HG03354 (cell line): ENCODE data around the gene ZDHHC18.
"Not testable (repeated sequence)": the region's sequence is repeated elsewhere in the genome, so short reads cannot be mapped to it uniquely, and the experiment has no call there.

Experiments
- ATAC-seq: cut with Tn5 transposase; IDR thresholded peaks from one replicate; pipeline ENCODE4 v1.9.1; 2021; ENCODE audit warnings: mild to moderate bottlenecking; ENCODE audit not compliant: unreplicated experiment, poor library complexity, severe bottlenecking

Gene ZDHHC18

GRCh38 chr1:26789931-26790330, 36.6 kb upstream of the ZDHHC18 start:
- no peak for ATAC-seq

- no peak for ATAC-seq
Observed at GRCh38 chr1:26790551-26790953, 35.9 kb upstream of the ZDHHC18 start.

DNA sequence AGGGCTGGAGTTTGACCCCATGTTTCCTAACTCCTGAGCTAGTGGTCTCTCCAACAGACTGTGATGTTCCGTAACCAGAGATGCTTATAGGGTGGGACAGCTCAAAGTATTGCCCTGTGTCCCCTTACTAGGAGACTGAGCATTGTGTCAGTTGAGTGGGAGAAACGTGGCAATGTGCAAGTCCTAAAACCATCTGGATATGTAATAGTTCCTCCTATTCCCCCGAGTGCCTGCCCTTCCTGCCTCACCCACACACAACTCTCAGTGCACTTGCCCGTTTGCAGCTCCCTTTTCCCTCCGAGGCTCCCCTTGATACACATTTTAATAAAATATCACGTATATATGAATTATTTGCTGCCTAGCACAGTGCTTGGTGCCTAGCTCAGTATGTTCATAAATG, 35.3 kb upstream of the ZDHHC18 start:
- ATAC-seq: no peak

GRCh38 chr1:26791626-26792025, 34.9 kb upstream of the ZDHHC18 start:
- no peak for ATAC-seq

GRCh38 chr1:26792924-26793323, 33.6 kb upstream of the ZDHHC18 start:
- ATAC-seq: no peak

- no peak for ATAC-seq
Observed at GRCh38 chr1:26794391-26794790, 32.1 kb upstream of the ZDHHC18 start.

DNA sequence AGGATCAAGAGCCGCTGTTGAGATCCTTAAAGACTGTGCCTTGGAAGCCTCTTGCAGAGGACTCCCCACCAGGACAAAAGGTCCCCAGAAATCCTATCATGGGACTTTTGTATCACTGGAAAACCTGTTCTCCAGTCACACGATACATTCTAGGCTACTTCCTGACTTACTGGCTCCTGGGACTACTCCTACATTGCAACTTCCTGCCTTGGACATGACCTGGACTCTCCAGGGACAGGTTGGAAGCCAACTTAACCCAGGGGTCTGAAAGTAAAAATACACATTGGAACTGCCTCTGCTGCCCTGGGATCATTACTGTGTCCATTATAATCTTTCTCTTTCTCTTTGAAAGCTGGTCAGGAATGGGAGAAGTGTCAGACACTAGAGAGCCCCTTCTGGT, 28.9 kb upstream of the ZDHHC18 start:
- ATAC-seq: no peak

DNA sequence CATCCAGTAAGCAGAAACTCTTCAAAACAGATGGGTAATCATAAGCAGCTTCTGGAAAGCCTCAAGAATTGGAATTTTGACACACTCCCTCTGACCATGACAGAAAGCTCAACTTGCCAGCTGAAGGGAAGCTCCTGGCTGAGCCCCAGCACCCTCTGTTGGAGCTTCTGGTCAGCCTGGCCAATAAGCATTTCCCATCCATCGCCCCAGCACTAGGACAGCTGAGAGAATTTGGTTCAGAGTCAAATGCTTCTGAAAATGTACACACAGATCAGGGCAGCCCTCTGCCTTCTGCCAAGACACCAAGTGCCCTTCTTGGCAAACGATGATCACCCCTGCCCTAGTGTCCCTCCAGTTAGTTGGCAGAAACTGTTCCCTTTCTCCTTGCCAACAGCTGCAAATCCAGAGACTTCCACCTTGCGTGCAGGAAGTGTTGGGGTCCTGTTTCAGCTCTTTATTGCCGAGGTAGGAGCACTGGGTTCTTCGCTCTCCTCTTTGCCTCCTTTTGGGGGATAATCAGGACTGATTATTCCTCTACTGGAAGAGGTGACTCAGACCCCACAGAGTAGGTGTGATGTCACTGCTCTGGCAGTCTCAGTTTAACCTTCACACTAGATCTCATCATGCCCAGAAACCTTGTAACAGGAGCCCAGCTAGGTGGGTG, 26.9 kb upstream of the ZDHHC18 start:
- no peak for ATAC-seq

DNA sequence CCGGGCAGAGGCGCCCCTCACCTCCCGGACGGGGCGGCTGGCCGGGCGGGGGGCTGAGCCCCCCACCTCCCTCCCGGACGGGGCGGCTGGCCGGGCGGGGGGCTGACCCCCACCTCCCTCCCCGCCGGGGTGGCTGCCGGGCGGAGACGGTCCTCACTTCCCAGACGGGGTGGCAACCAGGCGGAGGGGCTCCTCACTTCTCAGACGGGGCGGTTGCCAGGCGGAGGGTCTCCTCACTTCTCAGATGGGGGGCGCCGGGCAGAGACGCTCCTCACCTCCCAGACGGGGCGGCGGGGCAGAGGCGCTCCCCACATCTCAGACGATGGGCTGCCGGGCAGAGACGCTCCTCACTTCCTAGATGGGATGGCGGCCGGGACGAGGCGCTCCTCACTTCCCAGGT, 22.6 kb upstream of the ZDHHC18 start:
- not testable (repeated sequence) for ATAC-seq

- ATAC-seq: not testable (repeated sequence)
Observed at GRCh38 chr1:26810105-26810504, 16.4 kb upstream of the ZDHHC18 start.

- no peak for ATAC-seq
Observed at GRCh38 chr1:26811057-26811456, 15.4 kb upstream of the ZDHHC18 start.

DNA sequence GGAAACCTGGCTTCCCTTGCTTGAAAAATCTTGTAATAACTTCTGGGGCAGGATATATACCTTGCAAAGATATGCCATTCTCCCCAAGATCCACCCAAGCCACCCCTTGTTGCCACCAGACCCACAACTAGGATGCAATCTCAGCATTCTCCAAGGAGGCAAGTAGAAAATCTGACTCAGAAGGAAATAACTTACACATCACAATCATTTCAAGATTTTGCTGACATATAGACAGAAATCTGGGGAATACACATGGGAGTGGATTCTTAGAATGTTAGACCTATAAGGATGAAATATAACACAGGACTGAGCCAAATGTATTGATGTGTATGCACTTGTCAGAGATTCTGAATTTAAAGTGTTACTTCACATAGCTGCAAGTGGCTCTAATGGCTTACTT, 14.8 kb upstream of the ZDHHC18 start:
- no peak for ATAC-seq

- ATAC-seq: no peak
Observed at GRCh38 chr1:26814377-26814776, 12.1 kb upstream of the ZDHHC18 start.

DNA sequence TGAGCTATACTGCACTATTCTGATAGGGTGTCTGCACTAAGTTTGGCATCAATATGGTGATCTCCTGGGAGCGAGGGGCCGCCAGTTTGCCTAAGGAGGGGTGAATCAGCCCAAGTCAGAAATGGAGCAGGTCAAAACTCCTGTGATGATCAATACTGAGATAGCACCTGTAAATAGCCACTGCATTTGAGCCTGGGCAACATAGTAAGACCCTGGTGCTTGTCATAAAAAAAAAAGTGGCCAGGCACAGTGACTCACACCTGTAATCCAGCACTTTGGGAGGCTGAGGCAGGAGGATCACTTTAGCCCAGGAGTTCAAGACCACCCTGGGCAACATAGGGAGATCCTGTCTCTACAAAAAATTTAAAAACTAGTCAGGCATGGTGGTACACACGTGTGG, 11.6 kb upstream of the ZDHHC18 start:
- no peak for ATAC-seq

DNA sequence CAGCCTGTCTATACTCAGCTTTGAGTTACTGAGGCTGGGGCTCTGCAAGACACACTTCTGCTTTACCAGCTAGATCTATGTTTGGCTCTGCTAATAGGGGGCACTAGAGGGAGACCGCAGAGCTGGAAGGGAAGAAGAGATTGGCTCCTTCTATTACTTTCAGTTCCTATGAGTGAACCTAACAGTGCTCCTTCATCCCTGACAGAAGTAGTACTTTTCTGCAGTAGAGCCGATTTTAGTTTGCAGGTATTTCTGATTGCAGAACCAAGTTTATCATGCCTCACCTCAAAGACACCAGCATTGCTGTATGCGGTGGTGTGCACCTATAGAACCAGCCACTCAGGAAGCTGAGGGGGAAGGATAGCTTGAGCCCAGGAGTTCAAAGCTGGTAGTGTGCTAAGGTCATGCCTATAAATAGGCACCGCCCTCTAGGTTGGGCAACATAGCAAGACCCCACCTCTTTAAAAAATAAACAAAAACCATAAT, 5.7 kb upstream of the ZDHHC18 start:
- ATAC-seq: peak; percentile 88

- no peak for ATAC-seq
Observed at GRCh38 chr1:26822737-26823395, 3.6 kb upstream of the ZDHHC18 start.

DNA sequence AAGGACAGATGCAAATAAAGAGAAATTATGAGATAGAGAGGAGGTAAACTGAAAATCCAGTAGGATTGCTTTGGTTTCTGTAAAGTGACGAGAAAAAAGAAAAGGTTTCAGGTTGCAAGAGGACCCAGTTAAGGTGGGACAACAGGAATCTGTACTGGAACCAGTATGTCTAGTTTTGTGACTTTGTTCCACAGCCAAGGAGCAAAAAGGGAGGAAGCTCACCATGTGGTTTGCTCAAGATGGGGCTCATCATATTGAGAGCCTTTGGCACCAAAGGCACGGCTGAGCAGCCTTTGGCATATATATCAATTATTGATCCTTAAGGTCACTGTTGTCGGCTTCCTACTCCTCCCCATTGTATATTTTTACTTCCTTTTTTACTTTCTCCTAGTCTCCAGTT, 1.8 kb upstream of the ZDHHC18 start:
- no peak for ATAC-seq

GRCh38 chr1:26827106-26827604, 667 bp downstream of the ZDHHC18 start:
- no peak for ATAC-seq

DNA sequence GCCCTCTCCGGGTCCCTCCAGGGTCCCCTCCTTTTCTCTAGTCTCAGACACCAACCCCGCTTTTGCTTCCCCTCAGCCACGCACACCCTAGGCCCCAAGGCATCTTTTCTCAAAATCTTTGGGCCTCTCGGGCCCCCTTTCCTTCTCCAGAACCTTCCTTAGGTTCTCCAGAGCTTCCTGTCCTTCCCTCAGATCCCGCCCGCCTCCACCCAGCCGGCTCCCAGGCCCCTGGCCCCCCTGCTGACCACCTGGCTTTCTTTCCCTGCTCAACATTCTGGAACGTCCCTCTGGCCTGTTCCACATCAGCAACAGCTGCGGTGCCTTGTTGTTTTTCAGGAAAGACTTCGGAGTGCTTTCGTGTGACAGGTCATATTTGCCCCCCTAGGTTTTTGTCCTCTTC, 1.2 kb downstream of the ZDHHC18 start:
- ATAC-seq: no peak

GRCh38 chr1:26828411-26828991, 2.0 kb downstream of the ZDHHC18 start:
- ATAC-seq: no peak
